Neuronal stem cell (in vitro differentiated cells): ENCODE results near the gene LTBP4.

ENCODE experiments used
- DNase-seq: peaks from one replicate; pipeline ENCODE4 v3.0.0-alpha.2; 2013; ENCODE audit warnings: low spot score
- H2AFZ ChIP-seq: one replicate; pipeline ENCODE4 v1.6.1; 2013; ENCODE audit warnings: mild to moderate bottlenecking, low read length, inconsistent platforms
- H2AK5ac ChIP-seq: 2 replicates; pipeline ENCODE4 v1.6.1; 2013; ENCODE audit warnings: low read depth, mild to moderate bottlenecking, inconsistent platforms, low read length, moderate library complexity, mixed read lengths
- H2BK120ac ChIP-seq: 2 replicates; pipeline ENCODE4 v1.6.1; 2013; ENCODE audit warnings: low read depth, mild to moderate bottlenecking, inconsistent platforms, low read length, moderate library complexity, mixed read lengths
- H2BK12ac ChIP-seq: one replicate; pipeline ENCODE4 v1.6.1; 2013; ENCODE audit warnings: low read length, inconsistent platforms
- H2BK15ac ChIP-seq: 2 replicates; pipeline ENCODE4 v1.6.1; 2013; ENCODE audit warnings: mild to moderate bottlenecking, low read length, inconsistent platforms, mixed read lengths
- H2BK5ac ChIP-seq: one replicate; pipeline ENCODE4 v1.6.1; 2013; ENCODE audit warnings: inconsistent platforms, mild to moderate bottlenecking, low read length, moderate library complexity
- H3K14ac ChIP-seq: one replicate; pipeline ENCODE4 v1.6.1; 2013; ENCODE audit warnings: low read length, inconsistent platforms
- H3K18ac ChIP-seq: 2 replicates; pipeline ENCODE4 v1.6.1; 2013; ENCODE audit warnings: low read length, inconsistent platforms
- H3K23ac ChIP-seq: 2 replicates; pipeline ENCODE4 v1.6.1; 2013; ENCODE audit warnings: low read depth, mild to moderate bottlenecking, mixed read lengths, low read length, inconsistent platforms; ENCODE audit not compliant: poor library complexity
- H3K27ac ChIP-seq: replicated peaks from 3 replicates; pipeline ENCODE4 v1.5.1; 2013; ENCODE audit warnings: low read length, inconsistent platforms
- H3K27me3 ChIP-seq, 3 experiments: 2 replicates each; pipeline ENCODE4 v1.6.1; 2013; ENCODE audit warnings: low read length in 3 of 3, mild to moderate bottlenecking in 2 of 3, inconsistent platforms in 1 of 3, low read depth in 1 of 3, mixed read lengths in 1 of 3, moderate library complexity in 1 of 3; ENCODE audit not compliant: control insufficient read depth in 3 of 3, insufficient read depth in 3 of 3
- H3K36me3 ChIP-seq, 2 donors: replicated peaks in 1 of 2; 2 replicates each; pipeline ENCODE4 v1.6.1; 2013; ENCODE audit warnings: low read length in 2 of 2; ENCODE audit not compliant: control insufficient read depth in 2 of 2, insufficient read depth in 2 of 2
- H3K4ac ChIP-seq: 2 replicates; pipeline ENCODE4 v1.6.1; 2013; ENCODE audit warnings: inconsistent platforms, mild to moderate bottlenecking, low read length, moderate library complexity
- H3K4me1 ChIP-seq, 2 donors: 1 replicate in 1 of 2; 2 replicates in 1 of 2; pipeline ENCODE4 v1.6.1; 2013; ENCODE audit warnings: low read length in 2 of 2, low read depth in 1 of 2; ENCODE audit not compliant: control insufficient read depth in 2 of 2, insufficient read depth in 1 of 2
- H3K4me2 ChIP-seq: one replicate; pipeline ENCODE4 v1.6.1; 2013; ENCODE audit warnings: mild to moderate bottlenecking, low read length, inconsistent platforms; ENCODE audit not compliant: insufficient read depth, poor library complexity, severe bottlenecking
- H3K4me3 ChIP-seq, 2 donors: 2 replicates each; pipeline ENCODE4 v1.5.1; 2013; ENCODE audit warnings: low read length in 2 of 2, mild to moderate bottlenecking in 2 of 2, inconsistent platforms in 1 of 2, moderate library complexity in 1 of 2
- H3K79me1 ChIP-seq: one replicate; pipeline ENCODE4 v1.6.1; 2013; ENCODE audit warnings: low read depth, mild to moderate bottlenecking, inconsistent platforms, low read length, moderate library complexity
- H3K9ac ChIP-seq: one replicate; pipeline ENCODE4 v1.6.1; 2013; ENCODE audit warnings: mild to moderate bottlenecking, low read depth, low read length, inconsistent platforms; ENCODE audit not compliant: poor library complexity
- H3K9me3 ChIP-seq, 2 donors: replicated peaks in 1 of 2; 2 replicates each; pipeline versions ENCODE3 to v1.6.1; 2013; ENCODE audit warnings: low read length in 2 of 2, mild to moderate bottlenecking in 2 of 2, inconsistent platforms in 1 of 2, low read depth in 1 of 2, mixed read lengths in 1 of 2, moderate library complexity in 1 of 2; ENCODE audit not compliant: control insufficient read depth in 2 of 2, insufficient read depth in 1 of 2
- H4K8ac ChIP-seq: one replicate; pipeline ENCODE4 v1.6.1; 2013; ENCODE audit warnings: low read depth, mild to moderate bottlenecking, inconsistent platforms, low read length, moderate library complexity
- H4K91ac ChIP-seq: one replicate; pipeline ENCODE4 v1.6.1; 2013; ENCODE audit warnings: low read length, low read depth, mild to moderate bottlenecking, inconsistent platforms; ENCODE audit not compliant: poor library complexity
- WGBS, 2 donors: extraction: QIAGEN DNeasy Blood & Tissue Kit; methylation state at CpG; one replicate each; pipeline ENCODE4 v1.1.7; 2013; ENCODE audit warnings: missing lambda C conversion rate in 2 of 2, mixed read lengths in 1 of 2; ENCODE audit not compliant: insufficient read length in 2 of 2, insufficient replicate concordance in 1 of 2; ENCODE audit errors: extremely low coverage in 2 of 2; 5-methylcytosine and 5-hydroxymethylcytosine counted together

LTBP4 gene

DNA sequence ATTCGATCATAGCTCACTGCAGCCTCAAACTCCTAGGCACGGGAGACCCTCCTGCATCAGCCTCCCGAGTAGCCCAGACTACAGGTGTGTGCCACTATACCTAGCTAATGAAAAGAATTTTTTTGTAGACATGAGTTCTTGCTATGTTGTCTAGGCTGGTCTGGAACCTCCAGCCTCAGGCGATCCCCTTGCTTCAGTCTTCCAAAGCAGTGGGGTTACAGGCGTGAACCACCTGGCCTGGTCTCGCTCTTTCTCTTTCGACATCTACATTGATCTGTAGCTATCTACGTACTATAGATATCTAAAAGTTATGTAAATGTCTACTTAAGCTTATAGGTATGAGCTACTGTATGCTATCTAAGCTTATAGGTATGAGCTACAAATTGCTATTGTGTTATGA lies 56.9 kb downstream of the LTBP4 start:
- H3K27ac ChIP-seq = no peak overlapping the region
- no peak overlapping the region for H2BK5ac ChIP-seq
- H3K4me1 ChIP-seq = no peaks in the 10 kb centered on the region
- H3K9ac ChIP-seq = no peak overlapping the region
- H4K8ac ChIP-seq = no peak overlapping the region
- H3K4me2 ChIP-seq = no peak overlapping the region
- no peaks in the 10 kb centered on the region for H3K36me3 ChIP-seq
- no peak overlapping the region for H4K91ac ChIP-seq
- peaks cover 0 to 3% (median 0%) of the 10 kb centered on the region in 3 experiments for H3K27me3 ChIP-seq
- no peak overlapping the region for H3K14ac ChIP-seq
- H3K79me1 ChIP-seq = no peaks in the 10 kb centered on the region
- no peak overlapping the region for H2BK120ac ChIP-seq
- H2AFZ ChIP-seq = no peak overlapping the region
- H3K18ac ChIP-seq = no peak overlapping the region
- WGBS, 2 donors = no CpG with 5 or more reads among the region's 8 CpGs
- H2BK15ac ChIP-seq = no peak overlapping the region
- no peak for DNase-seq
- H3K4ac ChIP-seq = no peak overlapping the region
- H2AK5ac ChIP-seq = no peak overlapping the region
- no peak overlapping the region for H2BK12ac ChIP-seq
- no peak overlapping the region for H3K4me3 ChIP-seq
- H3K23ac ChIP-seq = no peak overlapping the region
- no peaks in the 10 kb centered on the region for H3K9me3 ChIP-seq

DNA sequence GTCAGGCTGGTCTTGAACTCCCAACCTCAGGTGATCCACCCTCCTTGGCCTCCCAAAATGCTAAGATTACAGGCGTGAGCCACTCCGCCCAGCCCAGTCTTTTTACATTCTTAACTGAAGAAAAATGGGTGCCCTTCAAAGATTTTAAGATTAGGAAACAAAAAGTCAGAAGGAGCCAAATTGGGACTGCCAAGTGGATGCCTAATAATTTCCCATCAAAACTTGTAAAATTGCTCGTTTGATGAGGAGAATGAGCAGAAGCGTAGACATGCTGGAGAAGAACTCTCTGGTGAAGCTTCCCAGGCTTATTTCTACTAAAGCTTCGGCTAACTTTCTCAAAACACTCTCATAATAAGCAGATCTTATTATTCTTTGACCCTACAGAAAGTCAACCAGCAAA lies 57.9 kb downstream of the LTBP4 start:
- Histone ChIP-seq H2BK12ac (no peak overlapping the region), H3K27ac (no peak overlapping the region), H3K4ac (no peak overlapping the region), H3K4me3 (no peak overlapping the region), H3K36me3 (no peaks in the 10 kb centered on the region), H2AK5ac (no peak overlapping the region), H2BK5ac (no peak overlapping the region), H4K8ac (no peak overlapping the region), H3K18ac (no peak overlapping the region), H2AFZ (no peak overlapping the region), H3K14ac (no peak overlapping the region), H3K9ac (no peak overlapping the region), H3K4me2 (no peak overlapping the region), H2BK15ac (no peak overlapping the region), H2BK120ac (no peak overlapping the region), H3K4me1 (peaks cover 5 to 6% of the 10 kb centered on the region in 2 donors), H3K27me3 (peaks cover 0 to 3% (median 0%) of the 10 kb centered on the region in 3 experiments), H4K91ac (no peak overlapping the region), H3K9me3 (no peaks in the 10 kb centered on the region), H3K23ac (no peak overlapping the region), H3K79me1 (no peaks in the 10 kb centered on the region)
- no CpG with 5 or more reads among the region's 5 CpGs for WGBS, 2 donors
- no peak for DNase-seq

DNA sequence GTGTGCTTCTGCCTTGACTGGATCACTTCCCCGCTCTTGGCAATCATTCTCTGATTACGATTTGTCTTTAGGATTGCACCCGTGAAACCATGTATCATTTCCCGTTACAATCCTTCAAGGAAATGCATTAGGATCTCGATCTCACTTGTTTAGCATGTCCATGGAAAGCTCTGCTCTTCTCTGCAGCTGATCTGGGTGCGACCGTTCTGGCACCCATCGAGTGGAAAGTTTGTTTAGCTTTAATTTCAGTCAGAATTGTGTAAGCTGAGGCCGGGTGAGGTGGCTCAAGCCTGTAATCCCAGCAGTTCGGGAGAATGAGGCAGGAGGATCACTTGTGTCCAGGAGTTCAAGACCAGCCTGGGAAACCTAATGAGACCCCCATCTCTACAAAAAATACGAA lies 58.4 kb downstream of the LTBP4 start:
- no peak overlapping the region for H4K8ac ChIP-seq
- no CpG with 5 or more reads among the region's 11 CpGs for WGBS, 2 donors
- no peaks in the 10 kb centered on the region for H3K9me3 ChIP-seq
- no peak overlapping the region for H3K14ac ChIP-seq
- DNase-seq = no peak
- H3K36me3 ChIP-seq = no peaks in the 10 kb centered on the region
- no peak overlapping the region for H2BK5ac ChIP-seq
- H3K23ac ChIP-seq = no peak overlapping the region
- no peak overlapping the region for H2BK12ac ChIP-seq
- H3K4me3 ChIP-seq = no peak overlapping the region
- H3K27me3 ChIP-seq = peaks cover 0 to 3% (median 0%) of the 10 kb centered on the region in 3 experiments
- H2AFZ ChIP-seq = no peak overlapping the region
- H3K79me1 ChIP-seq = no peaks in the 10 kb centered on the region
- no peak overlapping the region for H3K4me2 ChIP-seq
- H2AK5ac ChIP-seq = no peak overlapping the region
- H3K4me1 ChIP-seq = peaks cover 5 to 6% of the 10 kb centered on the region in 2 donors
- no peak overlapping the region for H3K4ac ChIP-seq
- no peak overlapping the region for H2BK15ac ChIP-seq
- no peak overlapping the region for H3K9ac ChIP-seq
- H3K27ac ChIP-seq = no peak overlapping the region
- H4K91ac ChIP-seq = no peak overlapping the region
- H3K18ac ChIP-seq = no peak overlapping the region
- H2BK120ac ChIP-seq = no peak overlapping the region

DNA sequence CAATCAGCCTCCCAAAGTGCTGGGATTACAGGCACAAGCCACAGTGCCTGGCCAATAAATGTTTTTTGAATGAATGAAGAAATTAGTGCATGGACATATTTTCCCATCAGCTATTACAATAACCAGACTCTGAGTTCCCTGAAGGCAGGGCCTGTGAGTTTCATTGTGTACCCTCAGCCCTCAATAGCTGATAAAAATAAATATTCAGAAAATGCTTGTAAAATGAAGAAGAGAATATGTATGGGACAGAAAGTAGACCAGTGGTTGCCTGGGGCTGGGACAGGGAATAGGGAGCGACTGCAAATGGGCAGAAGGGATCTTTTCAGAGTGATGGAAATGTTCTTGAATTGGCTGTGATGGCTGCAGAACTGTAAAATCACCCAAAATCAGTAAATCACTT lies 60.4 kb downstream of the LTBP4 start:
- H2BK120ac ChIP-seq = no peak overlapping the region
- no CpG with 5 or more reads among the region's 1 CpG for WGBS, 2 donors
- no peak for DNase-seq

More for the DNA sequence above, 60.4 kb downstream of the LTBP4 start:
- H3K9ac ChIP-seq = no peak overlapping the region
- H3K4me2 ChIP-seq = no peak overlapping the region
- no peaks in the 10 kb centered on the region for H3K36me3 ChIP-seq
- no peak overlapping the region for H4K91ac ChIP-seq
- peaks cover 6 to 7% of the 10 kb centered on the region in 2 donors for H3K4me1 ChIP-seq
- no peaks in the 10 kb centered on the region for H3K79me1 ChIP-seq
- peaks cover 0 to 3% (median 0%) of the 10 kb centered on the region in 3 experiments for H3K27me3 ChIP-seq
- no peak overlapping the region for H3K23ac ChIP-seq
- H3K4ac ChIP-seq = no peak overlapping the region
- H2AFZ ChIP-seq = no peak overlapping the region
- H2BK5ac ChIP-seq = no peak overlapping the region
- H2BK12ac ChIP-seq = no peak overlapping the region
- H3K14ac ChIP-seq = no peak overlapping the region
- H3K18ac ChIP-seq = no peak overlapping the region
- H2BK15ac ChIP-seq = no peak overlapping the region
- H2AK5ac ChIP-seq = no peak overlapping the region
- no peak overlapping the region for H4K8ac ChIP-seq
- H3K4me3 ChIP-seq = no peak overlapping the region
- no peaks in the 10 kb centered on the region for H3K9me3 ChIP-seq
- H3K27ac ChIP-seq = no peak overlapping the region
